ENCODE results near the gene PADI2.

DNA sequence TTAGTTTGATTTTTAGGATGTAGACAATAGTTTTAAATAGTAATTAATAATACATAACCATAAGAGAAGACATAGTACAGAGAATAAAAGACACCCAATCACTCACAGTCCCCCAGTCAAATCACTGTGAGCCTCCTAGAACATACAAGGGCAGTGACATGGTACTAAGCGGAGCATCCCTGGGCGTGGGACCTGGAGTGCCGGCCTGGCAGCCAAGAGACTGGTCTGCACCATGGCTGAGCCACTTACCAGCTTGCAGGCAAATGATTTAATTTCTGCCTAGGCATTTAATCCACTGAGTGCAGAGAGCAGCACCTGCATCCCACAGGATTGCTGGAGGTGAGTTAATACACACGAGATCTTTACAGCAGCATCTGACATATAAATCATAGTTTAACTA lies 85.8 kb downstream of the PADI2 start:
- TF ChIP-seq, protein P1, sequence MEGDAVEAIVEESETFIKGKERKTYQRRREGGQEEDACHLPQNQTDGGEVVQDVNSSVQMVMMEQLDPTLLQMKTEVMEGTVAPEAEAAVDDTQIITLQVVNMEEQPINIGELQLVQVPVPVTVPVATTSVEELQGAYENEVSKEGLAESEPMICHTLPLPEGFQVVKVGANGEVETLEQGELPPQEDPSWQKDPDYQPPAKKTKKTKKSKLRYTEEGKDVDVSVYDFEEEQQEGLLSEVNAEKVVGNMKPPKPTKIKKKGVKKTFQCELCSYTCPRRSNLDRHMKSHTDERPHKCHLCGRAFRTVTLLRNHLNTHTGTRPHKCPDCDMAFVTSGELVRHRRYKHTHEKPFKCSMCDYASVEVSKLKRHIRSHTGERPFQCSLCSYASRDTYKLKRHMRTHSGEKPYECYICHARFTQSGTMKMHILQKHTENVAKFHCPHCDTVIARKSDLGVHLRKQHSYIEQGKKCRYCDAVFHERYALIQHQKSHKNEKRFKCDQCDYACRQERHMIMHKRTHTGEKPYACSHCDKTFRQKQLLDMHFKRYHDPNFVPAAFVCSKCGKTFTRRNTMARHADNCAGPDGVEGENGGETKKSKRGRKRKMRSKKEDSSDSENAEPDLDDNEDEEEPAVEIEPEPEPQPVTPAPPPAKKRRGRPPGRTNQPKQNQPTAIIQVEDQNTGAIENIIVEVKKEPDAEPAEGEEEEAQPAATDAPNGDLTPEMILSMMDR (IDR thresholded peaks at IDR 0.05; ENCODE audit: extremely low read depth in 1 of 2, insufficient read depth in 1 of 2, low read depth in 1 of 2, low read length in 2 of 2) = no peak
- TF ChIP-seq EZH2 (IDR thresholded peaks at IDR 0.05; ENCODE audit: borderline replicate concordance, low read depth, low read length, severe bottlenecking) = no peak
- no peak for TF ChIP-seq MYC (IDR thresholded peaks at IDR 0.05; ENCODE audit: low read depth, low read length)
